GM19372 (cell line): ENCODE measurements around the gene MORC4.
"Not testable (repeated sequence)": the region's sequence is repeated elsewhere in the genome, so short reads cannot be mapped to it uniquely, and the experiment has no call there.

Experiments used
- ATAC-seq: cut with Tn5 transposase; IDR thresholded peaks from one replicate; pipeline ENCODE4 v1.9.1; 2021; ENCODE audit warnings: mild to moderate bottlenecking, low read depth, moderate library complexity; ENCODE audit not compliant: unreplicated experiment

The MORC4 gene

GRCh38 chrX:107000013-107000515, at the start of gene MORC4:
MORC4 (minus strand) TSS chrX:107000212; CDS start chrX:106999969, 243 bp downstream.
- peak; percentile 80 for ATAC-seq

- ATAC-seq, result no peak
Observed at GRCh38 chrX:107047622-107048021, 47.6 kb upstream of the MORC4 start.

- no peak for ATAC-seq
Observed at GRCh38 chrX:107029752-107030151, 29.7 kb upstream of the MORC4 start.

GRCh38 chrX:107025545-107025944, 25.5 kb upstream of the MORC4 start:
- no peak for ATAC-seq

GRCh38 chrX:107014936-107015335, 14.9 kb upstream of the MORC4 start:
- no peak for ATAC-seq

- no peak for ATAC-seq
Observed at GRCh38 chrX:107008034-107008433, 8.0 kb upstream of the MORC4 start.

GRCh38 chrX:106999002-106999975, 723 bp downstream of the MORC4 start:
- ATAC-seq, result peak; percentile 44

- no peak for ATAC-seq
Observed at GRCh38 chrX:106997611-106998010, 2.4 kb downstream of the MORC4 start.

- no peak for ATAC-seq
Observed at GRCh38 chrX:106995678-106996077, 4.3 kb downstream of the MORC4 start.

- ATAC-seq, result no peak
Observed at GRCh38 chrX:106987488-106987887, 12.5 kb downstream of the MORC4 start.

GRCh38 chrX:106980952-106981626, 18.9 kb downstream of the MORC4 start:
- ATAC-seq, result no peak

- no peak for ATAC-seq
Observed at GRCh38 chrX:106976416-106976815, 23.6 kb downstream of the MORC4 start.

GRCh38 chrX:106973433-106974149, 26.4 kb downstream of the MORC4 start:
- no peak for ATAC-seq

GRCh38 chrX:106972896-106973295, 27.1 kb downstream of the MORC4 start:
- ATAC-seq, result no peak

GRCh38 chrX:106966547-106966946, 33.5 kb downstream of the MORC4 start:
- ATAC-seq, result not testable (repeated sequence)

GRCh38 chrX:106964290-106964689, 35.7 kb downstream of the MORC4 start:
- ATAC-seq, result no peak

- ATAC-seq, result no peak
Observed at GRCh38 chrX:106963111-106963510, 36.9 kb downstream of the MORC4 start.

- ATAC-seq, result no peak
Observed at GRCh38 chrX:106959901-106960300, 40.1 kb downstream of the MORC4 start.

GRCh38 chrX:106957856-106958255, 42.2 kb downstream of the MORC4 start:
- no peak for ATAC-seq

GRCh38 chrX:106955004-106955772, 44.8 kb downstream of the MORC4 start:
- ATAC-seq, result no peak
